ENCODE results near the gene BCL2L1. TPM values are rescaled to one million over a fixed set of nuclear protein-coding genes. Genes with fewer than 3 reads are reported as not detected.
"Not testable (repeated sequence)": the region's sequence is repeated elsewhere in the genome, so short reads cannot be mapped to it uniquely, and the experiment has no call there.

The BCL2L1 gene
- total and polyA plus RNA-seq, 2 experiments from 2014 or later, result 56.3 to 83.8 TPM

- no peak for DNase-seq
- Histone ChIP-seq H3K9me3 (ENCODE audit: low read depth) (no peaks in the 10 kb centered on the region), H3K4me3 (no peak overlapping the region), H3K27me3 (replicated peaks; ENCODE audit: insufficient read depth) (no peaks in the 10 kb centered on the region), H3K9me2 (ENCODE audit: insufficient read depth) (no peaks in the 10 kb centered on the region), H3K9ac (no peak overlapping the region), H2AFZ (no peak overlapping the region), H3K36me3 (ENCODE audit: low read depth) (no peaks in the 10 kb centered on the region), H3K79me2 (ENCODE audit: insufficient read depth) (no peaks in the 10 kb centered on the region), H3K4me1 (ENCODE audit: insufficient read depth) (no peaks in the 10 kb centered on the region), H3K27ac (no peak overlapping the region), H3K4me2 (ENCODE audit: unreplicated experiment) (no peak overlapping the region), H4K20me1 (ENCODE audit: insufficient read depth) (no peaks in the 10 kb centered on the region), H3F3A (ENCODE audit: insufficient read depth) (no peaks in the 10 kb centered on the region)
- in situ Hi-C loops (cut with MboI), result no loop called here
- TF ChIP-seq EZH2 (IDR thresholded peaks at IDR 0.05; ENCODE audit: insufficient read depth, poor library complexity, severe bottlenecking) (no peak), EZH2phosphoT487 (IDR thresholded peaks at IDR 0.05; ENCODE audit: insufficient read depth, low read depth) (no peak)
- WGBS, 2 experiments (ENCODE audit: low coverage in 1 of 2, low lambda C conversion rate in 2 of 2, missing lambda C conversion rate in 2 of 2), result 90 to 93% methylated on average over 29 to 40 of the region's 40 CpGs
Observed at GRCh38 chr20:31632548-31633338, 89.9 kb downstream of the BCL2L1 start.

GRCh38 chr20:31630187-31630790, 92.4 kb downstream of the BCL2L1 start:
- Histone ChIP-seq H3K9me2 (ENCODE audit: insufficient read depth) (no peaks in the 10 kb centered on the region), H3K9me3 (ENCODE audit: low read depth) (no peaks in the 10 kb centered on the region), H3K36me3 (ENCODE audit: low read depth) (no peaks in the 10 kb centered on the region), H3K27me3 (replicated peaks; ENCODE audit: insufficient read depth) (no peaks in the 10 kb centered on the region), H3K4me1 (ENCODE audit: insufficient read depth) (no peaks in the 10 kb centered on the region), H3K4me3 (no peak overlapping the region), H3F3A (ENCODE audit: insufficient read depth) (no peaks in the 10 kb centered on the region), H3K9ac (no peak overlapping the region), H3K4me2 (ENCODE audit: unreplicated experiment) (no peak overlapping the region), H4K20me1 (ENCODE audit: insufficient read depth) (no peaks in the 10 kb centered on the region), H3K79me2 (ENCODE audit: insufficient read depth) (no peaks in the 10 kb centered on the region), H3K27ac (no peak overlapping the region), H2AFZ (no peak overlapping the region)
- 66 to 68% methylated on average over 2 of the region's 2 CpGs for WGBS, 2 experiments (ENCODE audit: low coverage in 1 of 2, low lambda C conversion rate in 2 of 2, missing lambda C conversion rate in 2 of 2)
- in situ Hi-C loops (cut with MboI), result no loop called here
- TF ChIP-seq EZH2phosphoT487 (IDR thresholded peaks at IDR 0.05; ENCODE audit: insufficient read depth, low read depth) (no peak), EZH2 (IDR thresholded peaks at IDR 0.05; ENCODE audit: insufficient read depth, poor library complexity, severe bottlenecking) (no peak)
- no peak for DNase-seq

GRCh38 chr20:31628057-31628456, 94.6 kb downstream of the BCL2L1 start:
- H3K27me3 ChIP-seq (replicated peaks; ENCODE audit: insufficient read depth); H3K27ac ChIP-seq; H2AFZ ChIP-seq; H4K20me1 ChIP-seq (ENCODE audit: insufficient read depth); H3K36me3 ChIP-seq (ENCODE audit: low read depth); H3K4me1 ChIP-seq (ENCODE audit: insufficient read depth); H3K9ac ChIP-seq; H3K4me2 ChIP-seq (ENCODE audit: unreplicated experiment); in situ Hi-C loops (cut with MboI); DNase-seq; H3K79me2 ChIP-seq (ENCODE audit: insufficient read depth); H3K9me3 ChIP-seq (ENCODE audit: low read depth); H3F3A ChIP-seq (ENCODE audit: insufficient read depth); H3K9me2 ChIP-seq (ENCODE audit: insufficient read depth); H3K4me3 ChIP-seq: not testable (repeated sequence)
- 55 to 64% methylated on average over 2 of the region's 2 CpGs for WGBS, 2 experiments (ENCODE audit: low coverage in 1 of 2, low lambda C conversion rate in 2 of 2, missing lambda C conversion rate in 2 of 2)

- H4K20me1 ChIP-seq (ENCODE audit: insufficient read depth); H3F3A ChIP-seq (ENCODE audit: insufficient read depth); in situ Hi-C loops (cut with MboI); H3K9me2 ChIP-seq (ENCODE audit: insufficient read depth); H3K27me3 ChIP-seq (replicated peaks; ENCODE audit: insufficient read depth); H3K79me2 ChIP-seq (ENCODE audit: insufficient read depth); H2AFZ ChIP-seq; H3K9ac ChIP-seq; DNase-seq; H3K36me3 ChIP-seq (ENCODE audit: low read depth); H3K4me3 ChIP-seq; H3K27ac ChIP-seq; H3K9me3 ChIP-seq (ENCODE audit: low read depth); H3K4me2 ChIP-seq (ENCODE audit: unreplicated experiment); H3K4me1 ChIP-seq (ENCODE audit: insufficient read depth): not testable (repeated sequence)
- WGBS, 2 experiments (ENCODE audit: low coverage in 1 of 2, low lambda C conversion rate in 2 of 2, missing lambda C conversion rate in 2 of 2), result 84 to 88% methylated on average over 8 of the region's 8 CpGs
Observed at GRCh38 chr20:31626534-31626933, 96.1 kb downstream of the BCL2L1 start.

- H2AFZ ChIP-seq; H4K20me1 ChIP-seq (ENCODE audit: insufficient read depth); H3K4me3 ChIP-seq; in situ Hi-C loops (cut with MboI); H3K9me3 ChIP-seq (ENCODE audit: low read depth); DNase-seq; H3F3A ChIP-seq (ENCODE audit: insufficient read depth); H3K9ac ChIP-seq; H3K27ac ChIP-seq; H3K79me2 ChIP-seq (ENCODE audit: insufficient read depth); H3K4me1 ChIP-seq (ENCODE audit: insufficient read depth); H3K4me2 ChIP-seq (ENCODE audit: unreplicated experiment); H3K27me3 ChIP-seq (replicated peaks; ENCODE audit: insufficient read depth); H3K36me3 ChIP-seq (ENCODE audit: low read depth); H3K9me2 ChIP-seq (ENCODE audit: insufficient read depth): not testable (repeated sequence)
- 91 to 93% methylated on average over 6 of the region's 6 CpGs for WGBS, 2 experiments (ENCODE audit: low coverage in 1 of 2, low lambda C conversion rate in 2 of 2, missing lambda C conversion rate in 2 of 2)
Observed at GRCh38 chr20:31623123-31623505, 99.6 kb downstream of the BCL2L1 start.
